NCI-H748 (cell line): ENCODE results near the gene KRT17.
"Not testable (repeated sequence)": the region's sequence is repeated elsewhere in the genome, so short reads cannot be mapped to it uniquely, and the experiment has no call there.

Source experiments
- DNase-seq: peaks from one replicate; lab custom pipeline; 2025; ENCODE audit not compliant: unreplicated experiment; lab: John Stamatoyannopoulos, UW

The KRT17 gene

GRCh38 chr17:41579484-41580243, 44.7 kb downstream of the KRT17 start:
- DNase-seq, result peak; percentile 86

GRCh38 chr17:41578971-41579370, 45.4 kb downstream of the KRT17 start:
- DNase-seq, result no peak

GRCh38 chr17:41578538-41578937, 45.8 kb downstream of the KRT17 start:
- no peak for DNase-seq

GRCh38 chr17:41576740-41577139, 47.6 kb downstream of the KRT17 start:
- DNase-seq, result not testable (repeated sequence)

GRCh38 chr17:41575336-41575735, 49.0 kb downstream of the KRT17 start:
- DNase-seq, result no peak

GRCh38 chr17:41571561-41572434, 52.6 kb downstream of the KRT17 start, which contains the start of gene KRT9:
Gene KRT9, minus strand, starts transcription at chr17:41572059. Its CDS starts 67 bp downstream, at chr17:41571992.
- DNase-seq, result no peak
